GM12801 (cell line): ENCODE measurements around the gene ITSN1.

Experiments
- TF ChIP-seq, protein P1 (sequence below): IDR thresholded peaks from one replicate; pipeline ENCODE4 v1.5.1; 2011; ENCODE audit warnings: control low read depth; ENCODE audit not compliant: insufficient read length; ENCODE audit errors: extremely low read depth

ITSN1 gene

DNA sequence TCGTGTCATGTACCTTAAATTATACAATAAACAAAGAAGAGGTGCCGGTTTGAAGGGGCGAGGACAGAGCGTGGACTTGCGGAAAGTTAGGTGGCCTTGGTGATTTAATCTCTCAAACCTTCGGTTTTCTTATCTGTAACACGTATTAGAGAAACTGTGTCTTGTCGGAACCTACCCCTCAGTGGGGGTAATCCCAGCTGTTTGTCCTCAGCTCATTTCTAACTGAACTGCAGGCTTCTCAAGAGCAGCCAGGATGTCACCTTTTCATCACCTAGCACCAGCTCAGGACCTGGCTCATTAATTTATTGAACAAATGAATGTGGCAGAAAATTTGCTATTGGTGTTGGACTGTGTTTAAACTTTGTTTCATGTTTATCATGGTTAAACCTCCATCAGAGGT, 31.2 kb downstream of the ITSN1 start:
- TF ChIP-seq, protein P1, sequence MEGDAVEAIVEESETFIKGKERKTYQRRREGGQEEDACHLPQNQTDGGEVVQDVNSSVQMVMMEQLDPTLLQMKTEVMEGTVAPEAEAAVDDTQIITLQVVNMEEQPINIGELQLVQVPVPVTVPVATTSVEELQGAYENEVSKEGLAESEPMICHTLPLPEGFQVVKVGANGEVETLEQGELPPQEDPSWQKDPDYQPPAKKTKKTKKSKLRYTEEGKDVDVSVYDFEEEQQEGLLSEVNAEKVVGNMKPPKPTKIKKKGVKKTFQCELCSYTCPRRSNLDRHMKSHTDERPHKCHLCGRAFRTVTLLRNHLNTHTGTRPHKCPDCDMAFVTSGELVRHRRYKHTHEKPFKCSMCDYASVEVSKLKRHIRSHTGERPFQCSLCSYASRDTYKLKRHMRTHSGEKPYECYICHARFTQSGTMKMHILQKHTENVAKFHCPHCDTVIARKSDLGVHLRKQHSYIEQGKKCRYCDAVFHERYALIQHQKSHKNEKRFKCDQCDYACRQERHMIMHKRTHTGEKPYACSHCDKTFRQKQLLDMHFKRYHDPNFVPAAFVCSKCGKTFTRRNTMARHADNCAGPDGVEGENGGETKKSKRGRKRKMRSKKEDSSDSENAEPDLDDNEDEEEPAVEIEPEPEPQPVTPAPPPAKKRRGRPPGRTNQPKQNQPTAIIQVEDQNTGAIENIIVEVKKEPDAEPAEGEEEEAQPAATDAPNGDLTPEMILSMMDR, result no peak

DNA sequence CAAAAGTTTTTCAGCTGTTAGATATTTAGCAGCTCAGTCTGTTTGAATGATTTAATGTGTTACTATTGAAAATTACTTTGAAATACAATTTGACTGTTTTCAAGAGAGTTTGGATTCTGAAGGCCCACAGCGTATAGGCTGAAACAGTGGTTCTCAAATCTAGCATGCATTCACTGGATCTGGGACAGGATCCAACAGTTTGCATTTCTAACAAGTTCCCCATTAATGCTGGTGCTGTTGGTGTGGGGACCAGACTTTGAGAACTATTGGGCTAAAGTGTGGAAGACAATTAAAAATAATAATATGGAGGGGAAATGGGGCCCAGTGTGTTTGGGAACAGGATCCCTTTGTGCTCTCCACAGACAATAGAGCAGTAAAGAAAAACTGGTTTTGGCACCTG, 31.9 kb downstream of the ITSN1 start:
- TF ChIP-seq, protein P1, result no peak

- TF ChIP-seq, protein P1, result no peak
Measured at GRCh38 chr21:33677450-33677849, 35.1 kb downstream of the ITSN1 start.

GRCh38 chr21:33680870-33681269, 38.6 kb downstream of the ITSN1 start:
- TF ChIP-seq, protein P1, result no peak

GRCh38 chr21:33682992-33683627, 40.8 kb downstream of the ITSN1 start:
- TF ChIP-seq, protein P1, result no peak

DNA sequence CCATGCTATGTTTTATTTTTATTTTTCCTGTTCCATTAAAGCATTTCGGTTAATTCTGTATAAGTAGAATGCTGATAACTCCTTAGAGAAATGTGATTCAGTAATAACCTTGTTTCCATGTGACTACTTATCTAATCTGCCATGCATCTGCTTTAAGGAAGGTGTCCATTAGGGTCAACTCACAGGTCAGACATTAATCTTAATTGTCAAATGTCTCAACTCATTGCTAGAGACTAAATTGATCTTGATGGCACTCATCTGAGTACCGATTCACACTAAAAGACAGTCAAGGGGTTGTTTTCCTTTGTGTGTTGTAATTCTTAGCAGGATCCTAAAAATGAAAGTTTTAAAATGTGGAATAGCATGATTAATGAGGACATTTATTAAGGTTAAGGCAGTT, 41.8 kb downstream of the ITSN1 start:
- TF ChIP-seq, protein P1, result no peak

DNA sequence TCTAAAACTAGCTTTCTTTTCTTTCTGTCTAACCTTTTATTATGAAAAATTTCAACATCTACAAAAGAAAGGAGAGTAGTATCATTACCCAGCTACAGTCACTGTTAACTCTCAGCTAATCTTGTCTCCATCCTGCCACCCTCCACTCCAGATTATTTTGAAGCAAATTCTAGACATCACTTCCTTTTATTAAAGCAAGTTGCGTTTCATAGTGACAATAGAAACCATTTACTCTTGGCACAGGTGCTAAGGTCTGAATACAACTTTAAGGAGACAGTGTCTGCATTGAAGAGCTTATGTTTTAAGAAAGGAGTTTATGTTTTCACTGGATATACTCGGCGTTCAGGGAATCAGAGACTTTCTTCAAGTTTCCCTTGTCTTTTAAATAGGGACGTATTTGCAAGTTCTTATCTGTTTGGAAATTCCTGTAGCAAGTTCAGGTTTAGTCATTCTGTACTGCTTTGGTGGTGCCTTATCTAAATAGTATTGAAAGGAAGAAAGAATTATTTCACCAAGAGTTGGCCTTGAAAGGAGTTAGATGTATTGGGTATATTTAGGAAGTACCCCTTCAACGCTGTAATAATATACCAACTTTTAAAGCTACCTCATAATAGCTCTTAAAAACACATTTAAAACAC, 42.7 kb downstream of the ITSN1 start:
- TF ChIP-seq, protein P1, result no peak
